Measurements from ENCODE around the gene AUTS2.

The AUTS2 gene

DNA sequence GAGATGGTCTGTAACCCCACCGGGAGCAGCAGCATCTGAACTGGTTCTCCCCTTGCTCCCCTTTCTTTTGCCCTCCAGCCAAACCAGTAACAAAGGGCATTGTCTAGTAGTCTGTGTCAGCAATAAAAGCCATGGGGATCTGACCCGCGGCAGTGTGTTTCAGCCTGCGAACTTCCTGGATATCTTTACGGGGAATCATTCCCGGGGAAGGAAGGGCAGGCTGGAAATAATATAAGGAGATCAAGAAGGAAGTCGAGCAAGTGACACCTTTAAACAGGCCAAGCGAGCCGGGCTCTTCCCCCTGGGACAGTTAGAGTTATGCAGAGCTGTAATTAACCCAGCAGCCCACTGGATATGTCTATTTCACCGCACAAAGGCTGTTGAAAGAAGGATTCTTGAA is 872.5 kb downstream of the AUTS2 start:
- H3K4me1 ChIP-seq (ENCODE audit: control insufficient read depth in 1 of 2, insufficient read depth in 2 of 2, low read length in 2 of 2), result peaks cover 5 to 10% of the 10 kb centered on the region in 2 donors
- H3K9me3 ChIP-seq (ENCODE audit: control insufficient read depth in 1 of 2, low read length in 2 of 2), result no peaks in the 10 kb centered on the region
- H3K27me3 ChIP-seq (ENCODE audit: control insufficient read depth in 1 of 2, insufficient read depth in 2 of 2, low read length in 2 of 2), result no peaks in the 10 kb centered on the region
- no peaks in the 10 kb centered on the region for H3K36me3 ChIP-seq (ENCODE audit: control insufficient read depth in 1 of 2, insufficient read depth in 2 of 2, low read length in 2 of 2)
- no peak overlapping the region for H3K4me3 ChIP-seq (ENCODE audit: low read depth in 1 of 2, low read length in 2 of 2)
- no peak overlapping the region for H3K9ac ChIP-seq (ENCODE audit: low read depth in 1 of 2, low read length in 2 of 2)
- H3K27ac ChIP-seq (ENCODE audit: low read depth, low read length), result no peak overlapping the region

DNA sequence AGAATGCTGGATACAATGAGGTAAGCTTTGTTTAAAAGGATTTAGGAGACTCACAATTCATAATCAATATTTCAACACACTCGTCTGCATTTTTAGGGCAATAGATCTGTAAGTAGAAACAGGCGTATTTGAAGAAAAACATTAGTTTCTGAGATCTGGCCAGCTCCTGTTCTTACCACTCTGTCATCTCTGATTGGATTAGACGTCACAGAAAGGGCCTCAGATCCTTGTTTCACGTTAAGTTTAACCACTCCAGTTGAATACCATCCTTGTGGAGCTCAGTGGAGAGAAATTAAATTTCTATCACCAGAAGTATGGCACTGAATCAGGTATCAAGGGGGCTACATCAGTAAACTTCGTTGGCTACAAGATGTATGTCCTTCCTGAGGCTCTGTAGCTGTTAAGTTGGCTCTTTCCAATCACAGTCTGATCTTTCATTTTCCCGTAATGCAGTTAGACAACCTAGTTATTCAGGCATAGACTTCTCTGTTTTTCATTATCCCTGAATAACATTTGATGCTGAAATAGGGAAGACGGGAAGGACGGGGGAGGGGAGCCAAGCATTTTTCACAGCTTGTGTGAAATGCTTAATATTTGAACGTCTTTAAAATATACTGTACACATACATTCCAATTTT is 874.4 kb downstream of the AUTS2 start:
- H3K9ac ChIP-seq (ENCODE audit: low read depth in 1 of 2, low read length in 2 of 2), result no peak overlapping the region

DNA sequence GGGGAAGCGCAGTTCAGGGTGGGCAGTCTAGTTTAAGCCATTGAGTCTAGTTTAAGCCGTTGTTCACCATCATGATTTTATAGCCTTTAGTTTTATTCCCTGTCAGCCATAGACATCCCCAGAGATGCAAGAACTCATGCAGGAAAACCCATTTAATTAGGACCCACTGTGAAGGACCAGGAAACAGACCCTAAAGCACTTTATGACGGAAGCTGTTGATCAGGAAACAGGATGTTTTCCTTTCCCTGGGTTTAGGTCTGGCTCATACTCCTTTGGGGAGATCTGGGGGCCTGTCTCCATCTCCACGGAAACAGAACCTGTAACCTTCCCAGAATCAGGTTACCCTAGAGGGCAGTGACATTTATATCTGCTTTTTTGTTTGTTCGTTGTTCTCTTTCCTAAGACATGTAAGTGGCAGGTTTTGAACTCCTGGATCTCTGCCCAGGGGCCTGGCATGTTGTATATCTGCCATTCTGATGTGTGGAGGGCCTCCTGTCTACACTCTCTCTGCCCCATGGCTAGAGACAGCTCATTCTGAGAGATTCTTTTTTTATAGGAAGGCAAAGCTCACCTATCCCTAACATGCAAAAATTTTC is 876.5 kb downstream of the AUTS2 start:
- Histone ChIP-seq H3K27ac (ENCODE audit: low read depth, low read length) (no peak overlapping the region), H3K36me3 (ENCODE audit: control insufficient read depth in 1 of 2, insufficient read depth in 2 of 2, low read length in 2 of 2) (no peaks in the 10 kb centered on the region)

More for the DNA sequence above, 874.4 kb downstream of the AUTS2 start:
- no peaks in the 10 kb centered on the region for H3K27me3 ChIP-seq (ENCODE audit: control insufficient read depth in 1 of 2, insufficient read depth in 2 of 2, low read length in 2 of 2)
- no peak overlapping the region for H3K27ac ChIP-seq (ENCODE audit: low read depth, low read length)
- H3K36me3 ChIP-seq (ENCODE audit: control insufficient read depth in 1 of 2, insufficient read depth in 2 of 2, low read length in 2 of 2), result no peaks in the 10 kb centered on the region
- no peaks in the 10 kb centered on the region for H3K4me1 ChIP-seq (ENCODE audit: control insufficient read depth in 1 of 2, insufficient read depth in 2 of 2, low read length in 2 of 2)
- no peaks in the 10 kb centered on the region for H3K9me3 ChIP-seq (ENCODE audit: control insufficient read depth in 1 of 2, low read length in 2 of 2)
- no peak overlapping the region for H3K4me3 ChIP-seq (ENCODE audit: low read depth in 1 of 2, low read length in 2 of 2)

DNA sequence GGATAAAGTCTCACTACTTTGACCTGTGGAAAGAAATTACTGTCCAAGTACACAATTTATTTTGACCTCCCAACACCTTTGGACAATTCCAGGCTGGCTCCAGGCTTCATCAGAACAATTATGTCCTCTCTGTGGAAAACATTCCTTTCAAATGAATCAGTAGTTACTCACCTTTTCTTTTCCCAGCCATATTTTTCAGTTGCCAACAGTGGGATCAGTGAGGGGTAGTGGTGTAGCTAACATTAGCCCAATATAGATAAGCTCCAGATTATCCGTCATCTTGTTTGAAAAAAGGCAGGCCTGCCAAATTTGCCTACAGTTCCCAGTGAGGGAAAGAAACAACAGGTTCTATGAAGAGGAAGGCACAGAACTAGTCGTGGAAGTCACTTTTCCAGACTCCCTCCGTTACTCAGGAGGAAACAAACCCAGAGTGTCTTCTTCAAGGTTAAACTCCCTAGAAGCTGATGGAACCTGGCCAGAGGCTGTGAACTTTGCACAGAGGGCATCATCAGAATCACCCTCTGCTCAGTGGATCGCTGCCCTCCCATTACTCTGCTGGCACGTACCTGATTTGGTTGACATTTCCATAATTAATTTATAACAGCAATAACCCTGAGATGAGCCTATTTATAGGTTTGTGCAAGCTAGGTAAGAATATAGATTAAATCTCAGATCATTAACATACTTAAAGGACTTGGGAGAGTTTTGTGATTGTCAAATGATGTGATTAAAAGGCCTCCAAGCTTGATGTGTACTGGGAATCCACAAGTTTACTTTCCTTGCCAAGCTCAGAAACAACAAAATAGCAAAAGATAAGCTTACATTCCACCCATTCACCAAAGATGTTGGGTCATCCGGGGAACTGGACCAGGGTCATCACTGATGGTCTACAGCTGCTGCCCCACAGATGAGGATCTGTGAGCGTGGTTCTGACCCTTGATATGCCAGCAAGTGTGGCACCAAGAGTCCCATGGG is 879.0 kb downstream of the AUTS2 start:
- H3K4me1 ChIP-seq (ENCODE audit: control insufficient read depth in 1 of 2, insufficient read depth in 2 of 2, low read length in 2 of 2), result peaks cover 0 to 12% of the 10 kb centered on the region in 2 donors
- no peak overlapping the region for H3K9ac ChIP-seq (ENCODE audit: low read depth in 1 of 2, low read length in 2 of 2)
- no peaks in the 10 kb centered on the region for H3K27me3 ChIP-seq (ENCODE audit: control insufficient read depth in 1 of 2, insufficient read depth in 2 of 2, low read length in 2 of 2)
- H3K4me3 ChIP-seq (ENCODE audit: low read depth in 1 of 2, low read length in 2 of 2), result no peak overlapping the region
- no peak overlapping the region for H3K27ac ChIP-seq (ENCODE audit: low read depth, low read length)
- H3K9me3 ChIP-seq (ENCODE audit: control insufficient read depth in 1 of 2, low read length in 2 of 2), result no peaks in the 10 kb centered on the region
- H3K36me3 ChIP-seq (ENCODE audit: control insufficient read depth in 1 of 2, insufficient read depth in 2 of 2, low read length in 2 of 2), result no peaks in the 10 kb centered on the region

More for the DNA sequence above, 876.5 kb downstream of the AUTS2 start:
- H3K9ac ChIP-seq (ENCODE audit: low read depth in 1 of 2, low read length in 2 of 2), result no peak overlapping the region
- H3K9me3 ChIP-seq (ENCODE audit: control insufficient read depth in 1 of 2, low read length in 2 of 2), result no peaks in the 10 kb centered on the region
- no peak overlapping the region for H3K4me3 ChIP-seq (ENCODE audit: low read depth in 1 of 2, low read length in 2 of 2)
- no peaks in the 10 kb centered on the region for H3K4me1 ChIP-seq (ENCODE audit: control insufficient read depth in 1 of 2, insufficient read depth in 2 of 2, low read length in 2 of 2)
- no peaks in the 10 kb centered on the region for H3K27me3 ChIP-seq (ENCODE audit: control insufficient read depth in 1 of 2, insufficient read depth in 2 of 2, low read length in 2 of 2)

DNA sequence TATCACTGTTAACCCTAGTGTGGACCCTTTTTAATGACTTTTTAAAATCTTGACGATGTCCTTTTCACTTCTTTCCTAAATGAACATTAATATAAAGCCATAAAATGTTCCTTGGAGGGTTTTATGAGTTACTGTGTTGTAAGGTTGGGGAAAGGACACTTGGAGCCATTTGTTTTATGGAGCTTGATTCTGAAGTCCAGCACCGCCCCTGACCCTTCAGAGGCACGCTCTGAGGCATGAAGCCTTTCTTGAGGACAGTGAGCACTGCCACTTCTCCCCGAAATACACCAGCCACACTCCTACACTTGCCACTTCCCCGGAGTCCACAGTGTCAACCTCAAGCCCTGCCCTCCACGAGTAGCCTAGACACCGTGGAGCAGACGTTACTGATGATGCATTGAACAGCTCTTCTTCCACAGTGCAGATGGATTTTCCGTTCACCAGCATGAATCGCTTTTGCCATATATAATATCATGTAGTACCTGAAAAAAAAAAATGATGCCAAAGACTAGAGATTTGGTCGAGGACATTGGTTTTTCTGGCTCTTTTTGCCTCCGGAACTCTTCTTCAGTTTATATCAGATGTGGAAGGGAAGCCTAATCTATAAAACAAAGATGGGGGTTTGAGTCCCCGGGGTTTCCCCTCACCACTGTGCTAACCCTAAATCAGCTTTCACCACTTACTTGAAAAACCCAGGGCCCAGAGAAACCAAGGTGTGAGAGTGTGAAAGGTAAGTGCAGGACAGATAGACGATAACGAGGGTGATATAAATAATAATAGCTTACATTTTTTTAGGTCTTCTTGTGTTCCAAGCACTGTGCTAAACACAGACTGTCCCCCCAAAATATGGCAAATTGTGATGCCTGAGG is 881.1 kb downstream of the AUTS2 start:
- Histone ChIP-seq H3K9ac (ENCODE audit: low read depth in 1 of 2, low read length in 2 of 2) (no peak overlapping the region), H3K4me1 (ENCODE audit: control insufficient read depth in 1 of 2, insufficient read depth in 2 of 2, low read length in 2 of 2) (peaks cover 0 to 12% of the 10 kb centered on the region in 2 donors), H3K27me3 (ENCODE audit: control insufficient read depth in 1 of 2, insufficient read depth in 2 of 2, low read length in 2 of 2) (no peaks in the 10 kb centered on the region), H3K9me3 (ENCODE audit: control insufficient read depth in 1 of 2, low read length in 2 of 2) (no peaks in the 10 kb centered on the region), H3K4me3 (ENCODE audit: low read depth in 1 of 2, low read length in 2 of 2) (no peak overlapping the region), H3K36me3 (ENCODE audit: control insufficient read depth in 1 of 2, insufficient read depth in 2 of 2, low read length in 2 of 2) (no peaks in the 10 kb centered on the region), H3K27ac (ENCODE audit: low read depth, low read length) (no peak overlapping the region)

DNA sequence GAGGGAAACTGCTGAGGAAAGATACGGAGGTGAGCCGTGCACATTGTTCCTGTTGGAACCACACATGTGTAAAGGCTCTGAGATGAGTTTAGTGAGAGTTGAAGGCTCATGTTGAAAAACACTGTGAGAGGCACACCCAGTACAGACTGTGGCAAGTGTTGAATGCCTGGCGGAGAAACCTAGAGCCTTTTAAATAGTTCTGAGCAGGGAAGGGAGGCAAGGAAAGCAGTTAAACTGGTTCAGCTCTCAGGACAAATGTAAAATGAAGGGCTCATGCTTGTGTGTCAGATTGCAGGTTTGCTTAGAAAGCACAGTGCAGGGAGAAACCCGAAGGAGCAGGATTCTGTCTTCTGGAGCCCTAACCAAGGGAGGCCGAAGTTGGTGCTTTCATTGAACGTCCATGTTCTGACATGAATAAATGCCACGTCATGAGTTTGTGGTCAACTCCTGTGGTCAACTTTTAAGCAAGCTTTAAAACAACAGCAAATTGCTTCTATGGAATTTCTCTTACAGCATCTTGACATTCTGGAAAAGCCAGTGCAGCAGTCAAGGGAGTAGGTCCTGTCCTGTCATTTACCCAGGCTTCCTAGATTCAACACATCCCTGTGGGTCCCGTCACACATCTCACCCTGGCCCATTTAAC is 882.8 kb downstream of the AUTS2 start:
- H3K36me3 ChIP-seq (ENCODE audit: control insufficient read depth in 1 of 2, insufficient read depth in 2 of 2, low read length in 2 of 2), result no peaks in the 10 kb centered on the region
- H3K9ac ChIP-seq (ENCODE audit: low read depth in 1 of 2, low read length in 2 of 2), result no peak overlapping the region
- peaks cover 0 to 5% of the 10 kb centered on the region in 2 donors for H3K9me3 ChIP-seq (ENCODE audit: control insufficient read depth in 1 of 2, low read length in 2 of 2)
- peaks cover 0 to 12% of the 10 kb centered on the region in 2 donors for H3K4me1 ChIP-seq (ENCODE audit: control insufficient read depth in 1 of 2, insufficient read depth in 2 of 2, low read length in 2 of 2)
- no peaks in the 10 kb centered on the region for H3K27me3 ChIP-seq (ENCODE audit: control insufficient read depth in 1 of 2, insufficient read depth in 2 of 2, low read length in 2 of 2)
- H3K4me3 ChIP-seq (ENCODE audit: low read depth in 1 of 2, low read length in 2 of 2), result no peak overlapping the region
- H3K27ac ChIP-seq (ENCODE audit: low read depth, low read length), result no peak overlapping the region

DNA sequence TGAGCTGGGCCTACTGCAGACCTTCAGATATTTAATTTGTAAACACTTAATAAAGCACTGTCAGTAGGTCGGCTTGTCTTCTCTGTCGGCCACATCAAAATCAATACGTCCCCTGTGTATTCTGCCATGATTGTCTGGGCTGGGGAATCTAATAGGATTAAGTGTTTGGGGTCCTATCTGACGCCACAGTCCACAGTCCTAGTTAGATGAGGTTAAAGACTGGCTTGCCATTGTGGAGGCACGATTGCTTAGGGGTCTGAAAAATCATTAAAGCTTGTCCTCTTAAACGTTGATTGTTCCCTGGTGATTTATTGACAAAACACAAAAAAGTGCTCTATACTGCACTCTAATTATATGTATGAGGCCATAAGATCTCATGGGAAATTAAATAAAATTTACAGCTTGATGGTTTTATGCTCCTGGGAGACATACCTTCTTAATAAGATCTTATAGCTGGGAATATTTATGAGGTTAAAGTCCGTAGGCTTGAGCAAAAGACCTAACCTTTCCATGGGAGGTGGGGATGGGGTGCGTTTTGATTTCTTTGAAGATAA is 883.4 kb downstream of the AUTS2 start:
- H3K4me1 ChIP-seq (ENCODE audit: control insufficient read depth in 1 of 2, insufficient read depth in 2 of 2, low read length in 2 of 2), result peaks cover 0 to 12% of the 10 kb centered on the region in 2 donors
- H3K9me3 ChIP-seq (ENCODE audit: control insufficient read depth in 1 of 2, low read length in 2 of 2), result peaks cover 0 to 5% of the 10 kb centered on the region in 2 donors
- no peak overlapping the region for H3K4me3 ChIP-seq (ENCODE audit: low read depth in 1 of 2, low read length in 2 of 2)
- no peak overlapping the region for H3K9ac ChIP-seq (ENCODE audit: low read depth in 1 of 2, low read length in 2 of 2)
- H3K27ac ChIP-seq (ENCODE audit: low read depth, low read length), result no peak overlapping the region
- no peaks in the 10 kb centered on the region for H3K36me3 ChIP-seq (ENCODE audit: control insufficient read depth in 1 of 2, insufficient read depth in 2 of 2, low read length in 2 of 2)
- H3K27me3 ChIP-seq (ENCODE audit: control insufficient read depth in 1 of 2, insufficient read depth in 2 of 2, low read length in 2 of 2), result no peaks in the 10 kb centered on the region

DNA sequence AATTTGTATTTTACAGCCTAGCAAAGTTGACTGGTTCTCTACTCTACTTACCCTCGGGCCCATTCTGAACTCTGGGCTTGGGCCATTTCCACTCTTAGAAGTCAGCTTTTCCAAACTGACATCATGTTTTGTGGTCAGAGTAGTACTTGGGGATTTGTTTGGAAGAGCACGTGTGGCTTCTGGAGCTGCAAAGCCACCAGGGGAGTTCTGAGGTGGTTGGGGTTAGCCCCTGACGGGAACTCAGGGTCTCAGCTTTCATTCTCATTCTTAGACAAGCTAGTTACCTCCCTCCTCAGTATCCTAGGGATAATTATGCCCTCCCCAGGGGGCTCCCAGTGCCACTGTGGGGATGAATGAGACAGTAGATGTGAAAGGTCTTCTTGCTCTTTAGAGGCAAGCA is 886.0 kb downstream of the AUTS2 start:
- H3K9me3 ChIP-seq (ENCODE audit: control insufficient read depth in 1 of 2, low read length in 2 of 2), result peaks cover 0 to 5% of the 10 kb centered on the region in 2 donors
- no peaks in the 10 kb centered on the region for H3K27me3 ChIP-seq (ENCODE audit: control insufficient read depth in 1 of 2, insufficient read depth in 2 of 2, low read length in 2 of 2)
- H3K4me1 ChIP-seq (ENCODE audit: control insufficient read depth in 1 of 2, insufficient read depth in 2 of 2, low read length in 2 of 2), result peaks cover 0 to 12% of the 10 kb centered on the region in 2 donors
- H3K4me3 ChIP-seq (ENCODE audit: low read depth in 1 of 2, low read length in 2 of 2), result no peak overlapping the region
- H3K27ac ChIP-seq (ENCODE audit: low read depth, low read length), result no peak overlapping the region
- H3K9ac ChIP-seq (ENCODE audit: low read depth in 1 of 2, low read length in 2 of 2), result no peak overlapping the region
- H3K36me3 ChIP-seq (ENCODE audit: control insufficient read depth in 1 of 2, insufficient read depth in 2 of 2, low read length in 2 of 2), result no peaks in the 10 kb centered on the region

DNA sequence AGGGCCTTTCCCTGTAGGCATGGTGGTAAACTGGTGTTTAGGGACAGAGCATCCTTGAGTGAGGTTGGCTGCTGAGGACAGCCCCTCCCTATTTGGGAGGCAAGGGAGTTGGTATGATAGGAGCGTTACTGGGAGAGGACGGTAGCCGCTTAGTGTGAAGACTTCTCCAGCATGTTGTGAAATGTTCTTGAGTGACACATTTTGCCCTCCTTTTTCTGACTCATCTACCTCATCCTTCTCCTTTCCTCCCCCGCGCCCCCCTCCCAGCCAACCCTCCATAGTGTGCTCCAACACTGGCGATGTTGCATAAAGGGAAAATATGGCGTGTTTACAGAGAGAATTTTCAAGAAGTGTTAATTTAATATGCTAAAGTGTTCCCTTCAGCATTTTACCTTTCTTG is 888.7 kb downstream of the AUTS2 start:
- H3K9me3 ChIP-seq (ENCODE audit: control insufficient read depth in 1 of 2, low read length in 2 of 2), result peaks cover 0 to 5% of the 10 kb centered on the region in 2 donors
- peaks cover 0 to 2% of the 10 kb centered on the region in 2 donors for H3K4me1 ChIP-seq (ENCODE audit: control insufficient read depth in 1 of 2, insufficient read depth in 2 of 2, low read length in 2 of 2)
- H3K9ac ChIP-seq (ENCODE audit: low read depth in 1 of 2, low read length in 2 of 2), result no peak overlapping the region
- H3K36me3 ChIP-seq (ENCODE audit: control insufficient read depth in 1 of 2, insufficient read depth in 2 of 2, low read length in 2 of 2), result no peaks in the 10 kb centered on the region
- H3K27ac ChIP-seq (ENCODE audit: low read depth, low read length), result no peak overlapping the region
- no peaks in the 10 kb centered on the region for H3K27me3 ChIP-seq (ENCODE audit: control insufficient read depth in 1 of 2, insufficient read depth in 2 of 2, low read length in 2 of 2)
- H3K4me3 ChIP-seq (ENCODE audit: low read depth in 1 of 2, low read length in 2 of 2), result no peak overlapping the region
